Chondrocyte (in vitro differentiated cells): ENCODE measurements around the gene UPF2. TPM values are rescaled to one million over a fixed set of nuclear protein-coding genes. Genes with fewer than 3 reads are reported as not detected.
A peak's percentile ranks its signal among the peaks of the same experiment; 100 is the strongest.

Experiments
- DNase-seq: peaks from one replicate; pipeline ENCODE4 v3.0.0; 2021; ENCODE audit warnings: mixed read lengths, low spot score
- H3K27ac Mint-ChIP-seq: one replicate; pipeline ENCODE4 v1.8.0; 2021; ENCODE audit warnings: mild to moderate bottlenecking, moderate library complexity, mixed read lengths; ENCODE audit not compliant: unreplicated experiment
- H3K27me3 Mint-ChIP-seq: 2 replicates; pipeline ENCODE4 v1.8.0; 2021; ENCODE audit warnings: low read depth, mixed read lengths
- H3K36me3 Mint-ChIP-seq: 2 replicates; pipeline ENCODE4 v1.8.0; 2021; ENCODE audit warnings: low read depth, mixed read lengths
- H3K4me1 Mint-ChIP-seq: 2 replicates; pipeline ENCODE4 v1.8.0; 2021; ENCODE audit warnings: low read depth, mild to moderate bottlenecking, mixed read lengths
- H3K4me3 Mint-ChIP-seq: one replicate; pipeline ENCODE4 v1.8.0; 2021; ENCODE audit warnings: mild to moderate bottlenecking, moderate library complexity, mixed read lengths; ENCODE audit not compliant: unreplicated experiment
- H3K9me3 Mint-ChIP-seq: 2 replicates; pipeline ENCODE4 v1.8.0; 2021; ENCODE audit warnings: low read depth, mixed read lengths
- total RNA-seq: library from RNA; stranded (reverse); gene quantifications from 3 replicates; pipeline ENCODE4 v1.2.1, GENCODE V29; 2021
- TF ChIP-seq, protein P1 (sequence below): fragments of 200-600 bp; sonication (generic); IDR thresholded peaks from 2 replicates; pipeline ENCODE4 v1.5.0; 2021; ENCODE audit warnings: antibody characterized with exemption, mild to moderate bottlenecking, moderate library complexity

UPF2 gene
- total RNA-seq, 1 donor from 2014 or later: 20.3 TPM

DNA sequence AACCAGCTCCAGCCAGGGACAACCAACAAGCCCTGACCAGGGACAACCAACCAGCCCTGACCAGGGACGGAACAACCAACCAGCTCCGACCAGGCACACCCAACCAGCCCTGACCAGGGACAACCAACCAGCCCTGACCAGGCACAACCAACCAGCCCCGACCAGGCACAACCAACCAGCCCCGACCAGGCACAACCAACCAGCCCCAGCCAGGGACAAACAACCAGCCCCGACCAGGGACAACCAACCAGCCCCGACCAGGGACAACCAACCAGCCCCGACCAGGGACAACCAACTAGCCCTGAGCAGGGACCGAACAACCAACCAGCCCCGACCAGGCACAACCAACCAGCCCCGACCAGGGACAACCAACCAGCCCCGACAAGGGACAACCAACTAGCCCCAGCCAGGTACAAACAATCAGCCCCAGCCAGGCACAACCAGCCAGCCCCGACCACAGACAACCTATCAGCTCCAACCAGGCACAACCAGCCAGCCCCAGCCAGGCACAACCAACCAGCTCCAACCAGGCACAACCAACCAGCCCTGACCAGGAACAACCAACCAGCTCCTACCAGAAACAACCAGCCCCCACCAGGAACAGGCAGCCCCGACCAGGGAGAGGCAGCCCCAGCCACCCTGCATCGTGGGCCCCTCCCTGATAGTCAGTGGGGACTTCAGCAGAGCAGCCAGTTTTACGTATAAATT, 163.1 kb downstream of the UPF2 start:
- Mint-ChIP-seq H3K27ac (peak overlapping the region; percentile 59), H3K36me3 (no peaks in the 10 kb centered on the region), H3K9me3 (no peaks in the 10 kb centered on the region), H3K27me3 (no peaks in the 10 kb centered on the region), H3K4me1 (peaks cover 42% of the 10 kb centered on the region), H3K4me3 (no peak overlapping the region)
- TF ChIP-seq, protein P1, sequence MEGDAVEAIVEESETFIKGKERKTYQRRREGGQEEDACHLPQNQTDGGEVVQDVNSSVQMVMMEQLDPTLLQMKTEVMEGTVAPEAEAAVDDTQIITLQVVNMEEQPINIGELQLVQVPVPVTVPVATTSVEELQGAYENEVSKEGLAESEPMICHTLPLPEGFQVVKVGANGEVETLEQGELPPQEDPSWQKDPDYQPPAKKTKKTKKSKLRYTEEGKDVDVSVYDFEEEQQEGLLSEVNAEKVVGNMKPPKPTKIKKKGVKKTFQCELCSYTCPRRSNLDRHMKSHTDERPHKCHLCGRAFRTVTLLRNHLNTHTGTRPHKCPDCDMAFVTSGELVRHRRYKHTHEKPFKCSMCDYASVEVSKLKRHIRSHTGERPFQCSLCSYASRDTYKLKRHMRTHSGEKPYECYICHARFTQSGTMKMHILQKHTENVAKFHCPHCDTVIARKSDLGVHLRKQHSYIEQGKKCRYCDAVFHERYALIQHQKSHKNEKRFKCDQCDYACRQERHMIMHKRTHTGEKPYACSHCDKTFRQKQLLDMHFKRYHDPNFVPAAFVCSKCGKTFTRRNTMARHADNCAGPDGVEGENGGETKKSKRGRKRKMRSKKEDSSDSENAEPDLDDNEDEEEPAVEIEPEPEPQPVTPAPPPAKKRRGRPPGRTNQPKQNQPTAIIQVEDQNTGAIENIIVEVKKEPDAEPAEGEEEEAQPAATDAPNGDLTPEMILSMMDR: no peak
- no peak for DNase-seq

- TF ChIP-seq, protein P1: no peak
- H3K9me3 Mint-ChIP-seq: no peaks in the 10 kb centered on the region
- no peak overlapping the region for H3K27ac Mint-ChIP-seq
- H3K36me3 Mint-ChIP-seq: no peaks in the 10 kb centered on the region
- H3K27me3 Mint-ChIP-seq: no peaks in the 10 kb centered on the region
- peaks cover 47% of the 10 kb centered on the region for H3K4me1 Mint-ChIP-seq
- no peak for DNase-seq
- no peak overlapping the region for H3K4me3 Mint-ChIP-seq
Measured at GRCh38 chr10:11878776-11879175, 163.8 kb downstream of the UPF2 start.

DNA sequence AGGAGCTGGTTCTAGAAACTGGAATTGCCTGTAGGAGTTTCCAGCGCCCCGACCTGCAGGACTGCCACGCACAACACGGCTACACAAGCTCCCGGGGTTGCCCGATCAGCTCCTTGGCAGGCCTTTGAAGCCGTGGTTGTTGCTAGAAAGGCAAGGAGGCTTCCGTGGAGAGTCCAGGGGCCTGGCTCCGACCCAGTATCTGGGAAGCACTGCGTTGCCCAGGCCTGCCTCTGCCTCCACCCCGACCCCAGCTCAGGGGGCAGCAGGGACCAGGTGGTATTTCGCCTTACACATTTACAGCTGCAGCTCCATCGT, 165.1 kb downstream of the UPF2 start:
- Mint-ChIP-seq H3K36me3 (no peaks in the 10 kb centered on the region), H3K27me3 (no peaks in the 10 kb centered on the region), H3K4me3 (no peak overlapping the region), H3K4me1 (peaks cover 47% of the 10 kb centered on the region), H3K9me3 (no peaks in the 10 kb centered on the region), H3K27ac (no peak overlapping the region)
- DNase-seq: peak; percentile 88
- TF ChIP-seq, protein P1: no peak

GRCh38 chr10:11876805-11877590, 165.6 kb downstream of the UPF2 start:
- H3K27ac Mint-ChIP-seq: no peak overlapping the region
- no peaks in the 10 kb centered on the region for H3K9me3 Mint-ChIP-seq
- TF ChIP-seq, protein P1: no peak
- peaks cover 44% of the 10 kb centered on the region for H3K4me1 Mint-ChIP-seq
- no peaks in the 10 kb centered on the region for H3K27me3 Mint-ChIP-seq
- no peaks in the 10 kb centered on the region for H3K36me3 Mint-ChIP-seq
- peak; percentile 41 for DNase-seq
- no peak overlapping the region for H3K4me3 Mint-ChIP-seq

DNA sequence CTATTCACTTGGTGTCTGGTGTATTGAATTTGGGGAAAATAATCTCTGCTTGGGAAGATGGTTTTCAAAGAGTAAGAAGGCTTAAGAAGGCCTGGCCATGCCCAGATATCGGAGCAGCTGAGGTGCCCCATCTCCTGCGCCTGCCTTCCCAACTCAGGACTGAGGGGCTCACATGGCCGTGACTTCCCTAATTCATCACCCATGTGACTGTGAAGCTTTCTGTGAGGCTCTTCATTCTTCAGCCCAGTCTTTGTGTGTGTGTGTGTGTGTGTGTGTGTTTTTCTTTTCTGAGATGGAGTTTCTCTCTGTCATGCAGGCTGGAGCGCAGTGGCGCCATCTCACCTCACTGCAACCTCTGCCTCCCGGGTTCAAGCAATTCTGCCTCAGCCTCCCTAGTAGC, 166.3 kb downstream of the UPF2 start:
- peak; percentile 42 for DNase-seq

More for the DNA sequence above, 166.3 kb downstream of the UPF2 start:
- TF ChIP-seq, protein P1: no peak
- Mint-ChIP-seq H3K4me3 (no peak overlapping the region), H3K27me3 (no peaks in the 10 kb centered on the region), H3K4me1 (peaks cover 44% of the 10 kb centered on the region), H3K27ac (peak overlapping the region; percentile 33), H3K36me3 (no peaks in the 10 kb centered on the region), H3K9me3 (no peaks in the 10 kb centered on the region)
